22Rv1 (cell line): Measurements from ENCODE around the gene PHF21A.

Experiments
- H3K27ac ChIP-seq: fragments of 450-650 bp; 2 replicates; pipeline ENCODE4 v1.5.1; 2017
- ZFX ChIP-seq: fragments of 450-650 bp; IDR thresholded peaks from 2 replicates; pipeline ENCODE4 v1.6.1; 2017; ENCODE audit warnings: antibody characterized with exemption, borderline replicate concordance
- TF ChIP-seq, protein P1 (sequence below): fragments of 450-650 bp; IDR thresholded peaks from 2 replicates; pipeline ENCODE4 v1.5.1; 2017; ENCODE audit warnings: mild to moderate bottlenecking

Gene PHF21A

DNA sequence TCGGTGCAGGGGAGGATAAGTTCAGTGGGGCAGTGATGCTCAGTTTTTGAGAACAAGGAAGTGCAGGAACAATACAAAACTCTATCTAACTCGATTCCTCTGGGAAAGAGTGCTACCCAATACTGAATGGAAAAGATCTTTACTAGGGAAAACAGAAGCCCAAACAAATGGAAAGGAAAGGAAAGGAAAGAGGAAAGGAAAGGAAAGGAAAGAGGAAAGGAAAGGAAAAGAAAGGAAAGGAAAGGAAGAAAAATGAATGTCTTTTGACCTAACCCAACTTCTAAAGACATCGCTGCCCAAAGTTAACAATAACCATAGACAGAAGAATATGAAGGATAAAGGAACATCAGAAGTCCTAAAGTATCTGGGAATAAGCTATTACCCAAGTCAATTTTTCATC, 41.6 kb downstream of the PHF21A start:
- TF ChIP-seq, protein P1, sequence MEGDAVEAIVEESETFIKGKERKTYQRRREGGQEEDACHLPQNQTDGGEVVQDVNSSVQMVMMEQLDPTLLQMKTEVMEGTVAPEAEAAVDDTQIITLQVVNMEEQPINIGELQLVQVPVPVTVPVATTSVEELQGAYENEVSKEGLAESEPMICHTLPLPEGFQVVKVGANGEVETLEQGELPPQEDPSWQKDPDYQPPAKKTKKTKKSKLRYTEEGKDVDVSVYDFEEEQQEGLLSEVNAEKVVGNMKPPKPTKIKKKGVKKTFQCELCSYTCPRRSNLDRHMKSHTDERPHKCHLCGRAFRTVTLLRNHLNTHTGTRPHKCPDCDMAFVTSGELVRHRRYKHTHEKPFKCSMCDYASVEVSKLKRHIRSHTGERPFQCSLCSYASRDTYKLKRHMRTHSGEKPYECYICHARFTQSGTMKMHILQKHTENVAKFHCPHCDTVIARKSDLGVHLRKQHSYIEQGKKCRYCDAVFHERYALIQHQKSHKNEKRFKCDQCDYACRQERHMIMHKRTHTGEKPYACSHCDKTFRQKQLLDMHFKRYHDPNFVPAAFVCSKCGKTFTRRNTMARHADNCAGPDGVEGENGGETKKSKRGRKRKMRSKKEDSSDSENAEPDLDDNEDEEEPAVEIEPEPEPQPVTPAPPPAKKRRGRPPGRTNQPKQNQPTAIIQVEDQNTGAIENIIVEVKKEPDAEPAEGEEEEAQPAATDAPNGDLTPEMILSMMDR, result no peak
- TF ChIP-seq ZFX, result no peak
- no peak overlapping the region for H3K27ac ChIP-seq

DNA sequence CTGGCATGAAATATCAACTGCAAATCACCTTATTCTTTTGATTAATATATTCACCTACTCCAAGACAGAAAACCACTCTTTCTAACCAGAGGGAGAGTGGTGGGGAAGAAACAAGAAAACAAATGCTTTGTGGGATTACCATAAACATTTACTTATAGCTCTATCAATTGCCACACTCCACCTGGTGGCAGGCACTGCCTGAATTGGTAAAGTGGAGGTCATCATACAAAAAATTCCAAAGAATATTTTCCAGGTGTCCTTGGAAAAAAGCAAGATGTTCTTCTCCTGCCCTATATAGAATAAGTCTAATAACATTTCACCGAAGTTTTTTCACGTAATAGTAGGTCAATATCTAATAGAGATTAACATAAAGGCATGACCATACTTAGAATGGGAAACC, 45.3 kb downstream of the PHF21A start:
- TF ChIP-seq ZFX, result no peak
- TF ChIP-seq, protein P1, result peak; percentile 25
- no peak overlapping the region for H3K27ac ChIP-seq

DNA sequence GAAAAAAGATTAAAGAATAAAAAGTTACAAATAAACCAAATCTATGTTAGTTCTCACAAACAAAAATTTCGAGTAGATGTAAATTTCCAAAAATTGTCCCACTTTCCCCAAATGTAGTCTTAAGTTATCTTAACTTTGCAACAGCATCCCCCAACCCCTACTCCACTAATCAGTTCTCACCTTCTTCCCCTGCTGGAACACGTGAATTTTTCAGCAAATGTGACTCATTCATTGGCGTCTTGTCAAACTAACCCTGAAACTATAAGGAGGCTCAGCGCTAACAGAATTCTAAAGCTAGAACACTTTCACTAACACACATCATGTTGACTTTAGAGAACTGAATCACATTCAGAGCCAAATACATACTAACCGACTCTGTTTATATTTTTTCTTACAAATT, 46.1 kb downstream of the PHF21A start:
- no peak overlapping the region for H3K27ac ChIP-seq
- TF ChIP-seq ZFX, result no peak
- TF ChIP-seq, protein P1, result no peak

DNA sequence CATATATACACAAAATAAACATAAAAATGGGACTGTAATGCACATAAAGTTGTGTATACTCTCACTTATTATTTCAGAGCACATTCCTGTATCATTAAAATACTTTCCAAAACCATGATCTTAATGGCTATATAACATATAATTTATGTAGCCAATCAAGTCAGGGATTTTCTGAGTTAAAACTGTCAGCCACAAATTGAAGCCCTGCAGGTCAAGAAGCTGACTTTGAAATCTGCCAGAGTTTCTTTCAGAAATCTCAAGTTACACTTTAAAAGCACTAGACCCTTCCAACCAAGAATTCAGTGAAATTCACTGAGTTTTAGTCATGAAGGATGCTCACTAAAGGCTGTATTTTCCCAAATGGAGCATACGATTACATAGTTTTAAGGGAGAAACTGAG, 47.6 kb downstream of the PHF21A start:
- TF ChIP-seq, protein P1, result no peak
- TF ChIP-seq ZFX, result no peak
- no peak overlapping the region for H3K27ac ChIP-seq

DNA sequence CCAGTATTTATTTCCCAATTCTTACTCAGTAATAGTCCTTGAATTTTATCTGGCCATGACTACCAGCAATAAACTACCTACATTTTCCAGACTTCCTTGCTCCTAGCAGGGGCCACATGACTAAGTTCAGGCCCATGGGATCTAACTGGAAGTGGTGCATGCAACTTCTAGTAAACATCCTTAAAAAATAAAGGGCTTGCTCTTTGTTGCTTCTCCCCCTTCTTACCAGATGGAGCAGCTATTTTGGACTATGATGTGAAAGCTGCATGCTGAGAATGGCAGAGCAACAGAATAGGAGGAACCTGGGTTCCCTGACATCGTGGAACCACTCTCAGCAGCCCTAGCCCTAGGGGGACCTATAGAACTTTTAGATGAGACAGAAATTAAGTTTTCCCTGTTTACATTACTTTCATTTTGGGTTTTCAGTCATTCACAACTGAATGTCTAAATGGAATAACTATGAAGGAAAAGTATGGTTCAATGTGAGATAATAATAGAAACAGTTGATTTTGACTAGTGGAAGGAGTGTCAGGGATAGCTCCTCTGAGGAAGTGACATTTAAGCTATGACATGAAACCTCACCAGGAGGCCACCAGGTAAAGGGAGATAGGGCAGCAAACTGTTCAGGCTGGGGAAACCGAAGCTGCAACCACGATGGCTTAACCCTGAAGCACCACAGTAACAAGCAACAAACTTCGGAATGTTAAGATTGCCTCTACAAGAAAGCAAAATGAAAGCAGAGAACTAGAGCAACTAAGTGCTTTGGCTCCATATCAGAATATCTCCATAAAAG, 48.9 kb downstream of the PHF21A start:
- TF ChIP-seq, protein P1, result no peak
- no peak for TF ChIP-seq ZFX
- no peak overlapping the region for H3K27ac ChIP-seq

DNA sequence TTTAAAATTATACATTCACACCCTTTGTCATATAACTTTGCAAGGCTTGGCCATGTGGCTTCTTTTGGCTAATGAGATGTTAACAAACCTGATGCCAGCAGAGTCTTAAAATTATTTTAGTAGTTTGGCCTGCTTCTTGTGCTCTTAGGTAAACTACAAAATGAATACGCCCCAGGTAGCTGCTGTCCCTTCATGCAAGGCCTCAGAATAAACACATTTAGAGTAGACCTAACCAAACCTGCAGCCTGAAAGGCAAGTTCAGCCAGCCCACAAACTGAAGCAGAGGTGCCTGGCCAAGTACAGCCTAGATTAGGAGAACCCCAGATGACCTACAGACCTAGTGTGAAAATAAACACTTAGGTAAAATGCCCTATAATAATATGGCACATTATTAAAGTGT, 50.2 kb downstream of the PHF21A start:
- TF ChIP-seq, protein P1, result no peak
- TF ChIP-seq ZFX, result no peak
- H3K27ac ChIP-seq, result no peak overlapping the region

DNA sequence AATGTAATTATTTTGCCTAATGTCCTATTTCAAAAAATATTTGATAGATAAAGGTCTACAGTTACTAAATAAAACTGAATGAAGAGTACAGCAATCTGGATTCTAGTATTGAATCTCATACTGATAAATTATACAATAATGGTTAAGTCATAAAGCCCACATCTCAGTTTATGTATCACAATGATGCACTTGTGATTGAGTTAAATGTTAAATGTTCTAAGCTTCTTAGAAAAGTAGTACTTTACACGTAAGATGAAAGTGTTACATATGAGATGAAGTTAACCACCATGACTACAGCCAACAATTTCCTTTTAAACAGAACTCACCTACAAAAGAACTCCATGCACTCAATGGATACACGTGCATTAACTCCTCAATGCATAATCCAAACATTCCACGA, 51.7 kb downstream of the PHF21A start:
- no peak overlapping the region for H3K27ac ChIP-seq
- TF ChIP-seq, protein P1, result no peak
- TF ChIP-seq ZFX, result no peak
